GM19240 (cell line): Measurements from ENCODE around the gene ARRDC3.
A peak's percentile ranks its signal among the peaks of the same experiment; 100 is the strongest.
"Not testable (repeated sequence)": the region's sequence is repeated elsewhere in the genome, so short reads cannot be mapped to it uniquely, and the experiment has no call there.

ENCODE experiments used
- DNase-seq: peaks from one replicate; pipeline ENCODE4 v3.0.0; 2011; ENCODE audit warnings: low spot score; ENCODE audit not compliant: insufficient read length

ARRDC3 gene

DNA sequence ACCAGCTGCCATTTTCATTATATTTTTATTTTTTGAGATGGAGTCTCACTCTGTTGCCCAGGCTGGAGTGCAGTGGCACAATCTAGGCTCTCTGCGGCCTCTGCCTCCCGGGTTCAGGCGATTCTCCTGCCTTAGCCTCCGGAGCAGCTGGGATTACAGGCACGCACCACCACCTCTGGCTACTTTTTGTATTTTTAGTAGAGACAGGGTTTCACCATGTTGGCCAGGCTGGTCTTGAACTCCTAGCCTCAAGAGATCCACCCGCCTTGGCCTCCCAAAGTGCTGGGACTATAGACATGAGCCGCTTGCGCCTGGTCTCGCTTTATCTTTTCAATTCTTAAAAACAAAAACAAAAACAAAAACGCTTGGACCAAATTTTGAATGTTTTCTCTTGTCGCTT, 2.5 kb upstream of the ARRDC3 start:
- DNase-seq: not testable (repeated sequence)

DNA sequence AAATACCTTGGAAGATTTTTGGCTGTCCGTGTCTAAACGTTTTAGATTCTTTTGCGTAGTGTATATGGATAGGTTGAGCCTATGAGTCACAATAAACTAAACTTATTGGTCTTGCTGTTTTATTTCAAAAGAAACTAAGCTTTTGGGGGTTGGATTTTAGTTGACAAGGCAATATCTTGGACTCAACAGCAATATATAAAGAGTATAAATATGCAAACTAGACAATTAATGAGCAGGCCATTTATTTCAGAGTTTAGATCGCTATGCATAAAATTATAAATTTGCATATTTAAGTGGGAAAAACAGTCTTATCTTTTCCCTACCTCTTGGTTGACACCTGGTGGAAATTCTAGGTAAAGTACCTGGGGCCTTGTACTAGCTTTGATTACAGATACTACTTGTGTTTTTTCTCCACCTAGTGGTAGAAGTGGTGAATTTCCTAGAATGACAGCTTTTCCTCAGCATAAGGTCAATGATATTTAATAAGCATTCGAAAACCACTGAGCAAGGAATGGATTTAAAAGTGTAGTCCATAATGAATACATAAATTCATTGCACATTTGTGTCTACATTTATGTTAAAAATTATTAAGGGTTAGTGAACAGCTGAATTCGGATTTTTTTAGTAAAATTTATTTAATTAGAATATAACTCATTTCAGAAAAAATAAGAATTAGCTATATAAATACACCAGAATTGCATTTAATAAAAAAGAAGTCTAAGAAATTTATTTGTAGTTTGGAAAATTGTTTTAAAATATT, 1.7 kb upstream of the ARRDC3 start:
- no peak for DNase-seq

- DNase-seq: no peak
Measured at GRCh38 chr5:91383956-91384300, 811 bp upstream of the ARRDC3 start.

DNA sequence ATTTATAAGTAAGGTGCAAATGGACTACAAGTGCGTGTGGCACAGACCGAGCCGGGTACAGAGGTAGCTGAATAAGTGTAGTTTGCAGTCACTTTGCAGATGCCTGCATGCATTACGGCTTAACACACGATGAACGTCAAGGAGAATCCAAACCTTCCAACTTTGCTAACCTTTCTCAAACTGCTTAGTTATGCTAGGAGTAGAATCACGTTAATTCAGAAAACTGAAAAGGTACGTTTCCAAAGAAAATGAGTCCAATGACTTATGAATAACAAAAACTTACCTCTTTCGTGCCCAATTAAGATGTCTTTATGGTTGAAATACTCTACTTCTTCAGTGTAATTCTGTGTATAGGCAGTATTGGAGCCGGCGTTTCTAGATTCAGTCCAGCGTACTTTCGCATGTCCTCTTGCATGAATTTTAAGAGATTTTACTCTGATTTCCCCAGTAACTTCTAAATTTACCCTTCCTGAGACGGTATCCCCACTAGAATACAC, 539 bp downstream of the ARRDC3 start:
- no peak for DNase-seq

DNA sequence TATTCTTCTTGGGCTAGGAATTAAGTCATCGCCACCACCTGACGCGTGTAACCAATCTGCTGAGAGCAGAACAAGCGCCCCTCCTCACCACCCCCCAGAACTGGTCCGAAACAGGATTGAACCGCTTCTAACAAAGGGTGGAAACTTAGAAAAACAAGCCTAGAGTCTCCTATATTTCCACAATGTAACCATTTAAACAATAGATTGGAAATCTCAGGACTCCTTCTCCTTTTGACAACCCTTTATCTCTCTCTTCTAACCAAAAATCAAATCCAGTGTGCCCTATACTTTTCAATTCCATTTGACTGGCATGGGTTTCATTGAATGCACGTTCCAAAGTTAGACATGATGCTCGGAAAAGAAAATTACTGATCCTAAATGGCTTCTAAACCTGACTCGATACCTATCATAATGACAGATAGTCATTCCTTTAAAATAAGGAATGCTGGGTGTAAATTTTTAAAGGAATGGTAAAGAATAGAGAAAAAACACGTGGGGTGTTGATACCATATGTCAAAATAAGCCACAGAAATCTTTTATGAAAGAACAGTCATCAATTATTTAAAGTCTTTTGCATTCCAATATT, 1.2 kb downstream of the ARRDC3 start:
- no peak for DNase-seq

DNA sequence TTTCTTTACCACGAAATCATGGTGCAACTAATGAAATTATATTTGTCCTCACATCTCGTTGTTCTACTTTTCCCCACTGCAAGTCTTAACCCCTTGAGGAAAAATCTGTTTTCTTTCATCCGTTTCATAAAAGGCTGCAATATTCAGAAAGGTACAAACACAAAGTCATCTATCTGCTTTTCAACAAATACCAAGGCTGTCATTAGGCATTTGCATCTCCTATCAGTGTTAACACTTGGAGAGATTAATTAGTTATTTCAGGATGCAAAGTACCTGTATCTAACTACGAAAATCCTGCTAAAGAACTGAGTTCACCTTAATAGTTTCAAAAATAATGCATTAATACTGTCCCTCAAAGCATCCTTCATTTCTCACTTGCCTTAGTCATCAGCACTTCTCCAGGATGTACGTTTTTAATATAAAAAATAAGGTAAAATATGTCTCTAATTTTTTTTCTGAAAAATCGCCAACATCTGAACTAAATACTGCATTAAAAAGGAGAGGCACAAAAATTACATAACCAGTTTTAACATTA, 1.8 kb downstream of the ARRDC3 start:
- no peak for DNase-seq

- peak; percentile 50 for DNase-seq
Measured at GRCh38 chr5:91380491-91381238, 2.5 kb downstream of the ARRDC3 start.

DNA sequence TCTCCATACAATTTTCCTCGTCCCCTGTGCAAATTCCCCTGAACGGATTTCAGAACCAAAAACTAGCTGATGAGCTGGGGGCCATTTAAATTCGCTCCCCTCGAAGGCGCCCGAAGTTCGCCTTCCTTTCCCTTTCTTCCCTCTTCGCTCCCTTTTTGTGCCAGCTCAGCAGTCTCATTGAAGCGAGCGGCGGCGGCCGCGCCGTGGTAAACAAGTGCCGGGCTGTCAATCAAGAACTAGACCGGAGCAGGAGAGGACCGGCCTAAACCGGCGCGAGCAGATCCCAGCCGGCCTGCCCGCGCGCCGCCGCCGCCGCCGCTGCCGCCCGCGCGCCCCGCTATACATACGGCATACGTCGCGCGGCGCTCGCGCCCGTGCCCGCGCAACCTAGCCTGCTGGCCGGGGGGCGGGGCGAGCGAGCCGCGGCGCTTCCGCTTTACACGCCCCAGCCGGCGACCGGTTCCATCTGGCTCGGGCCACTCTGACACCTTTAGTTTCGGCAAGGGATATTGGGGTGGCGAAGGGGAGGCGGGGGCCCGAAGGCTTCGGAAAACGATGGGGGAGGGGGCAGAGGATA, 3.1 kb downstream of the ARRDC3 start:
- DNase-seq: peak; percentile 27

DNA sequence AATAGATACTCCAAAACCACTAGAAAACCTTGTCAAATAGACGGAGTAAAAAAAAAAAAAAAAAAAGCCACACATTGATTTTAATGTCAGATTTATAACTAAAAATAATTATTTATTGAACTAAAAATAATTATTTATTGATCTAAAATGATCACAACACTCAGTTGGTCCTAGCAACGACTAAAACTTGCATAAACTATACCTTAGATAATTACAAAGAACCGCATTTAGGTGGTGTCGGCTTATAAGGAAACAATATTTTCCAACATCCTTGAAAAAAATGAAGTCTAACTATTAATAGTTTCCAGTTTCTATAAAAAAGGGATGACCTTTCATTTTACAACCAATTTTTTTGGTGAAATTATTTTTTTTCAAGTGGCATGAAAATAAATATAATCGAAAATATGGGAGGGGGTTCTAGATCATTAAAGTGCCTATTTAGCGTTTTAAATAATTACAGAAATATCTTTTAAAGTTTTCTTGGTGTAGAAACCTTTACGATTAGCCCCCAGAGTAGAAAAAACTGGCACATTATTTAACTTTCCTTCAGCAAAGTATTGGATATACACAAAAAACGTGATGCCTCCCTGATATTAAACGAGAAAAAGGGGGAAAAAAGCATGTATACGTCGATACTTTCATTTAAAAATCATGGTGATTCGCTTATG, 3.7 kb downstream of the ARRDC3 start:
- DNase-seq: no peak

GRCh38 chr5:91378752-91379211, 4.3 kb downstream of the ARRDC3 start:
- no peak for DNase-seq

DNA sequence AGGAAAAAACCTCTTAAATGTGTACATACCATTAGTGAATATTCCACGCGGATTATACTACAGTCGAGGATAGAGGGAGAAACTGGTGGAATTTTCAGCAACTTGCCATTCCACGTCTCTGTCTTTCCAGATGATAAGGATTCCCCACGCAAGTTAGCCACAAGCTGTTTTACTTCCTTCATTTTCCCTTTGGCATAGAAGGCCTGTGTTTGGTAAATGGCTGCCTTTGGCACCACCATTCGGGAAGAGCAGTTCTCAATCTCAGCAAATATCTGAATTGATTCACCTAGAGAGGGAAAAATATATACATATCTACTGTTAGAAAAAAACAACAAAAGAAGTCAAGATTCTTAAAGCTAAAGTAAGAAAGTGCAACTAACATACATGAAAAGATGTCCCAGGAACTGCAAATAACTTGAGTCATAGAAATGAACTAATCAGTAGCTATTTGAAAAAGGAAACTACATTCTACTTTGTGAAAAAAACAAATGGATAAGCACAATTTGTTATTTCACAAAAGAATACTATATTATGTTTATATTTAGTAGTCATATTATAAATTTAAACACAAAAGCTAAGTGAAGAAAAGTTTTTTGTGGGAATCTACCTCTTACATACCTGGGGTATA, 8.1 kb downstream of the ARRDC3 start:
- no peak for DNase-seq

GRCh38 chr5:91373600-91373999, 9.5 kb downstream of the ARRDC3 start:
- no peak for DNase-seq

GRCh38 chr5:91373006-91373405, 10.1 kb downstream of the ARRDC3 start:
- DNase-seq: no peak

DNA sequence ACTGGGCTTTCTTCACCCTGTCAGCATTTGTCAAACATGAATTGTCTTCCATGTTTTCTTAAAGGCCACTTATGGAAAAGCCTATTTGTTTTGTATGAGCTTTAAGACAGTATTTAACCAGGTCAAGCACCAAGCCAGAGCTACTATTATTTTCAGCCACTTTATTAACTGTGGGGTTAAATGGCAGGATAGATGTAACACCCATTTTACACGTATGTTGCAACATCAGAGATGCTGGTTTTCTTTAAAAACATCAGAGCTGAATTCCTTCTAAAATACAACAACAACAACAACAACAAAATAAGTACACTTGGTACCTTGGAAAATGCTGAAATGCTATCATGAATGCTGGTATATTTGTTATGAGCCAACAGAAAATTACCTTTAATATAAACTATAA, 13.6 kb downstream of the ARRDC3 start:
- no peak for DNase-seq

DNA sequence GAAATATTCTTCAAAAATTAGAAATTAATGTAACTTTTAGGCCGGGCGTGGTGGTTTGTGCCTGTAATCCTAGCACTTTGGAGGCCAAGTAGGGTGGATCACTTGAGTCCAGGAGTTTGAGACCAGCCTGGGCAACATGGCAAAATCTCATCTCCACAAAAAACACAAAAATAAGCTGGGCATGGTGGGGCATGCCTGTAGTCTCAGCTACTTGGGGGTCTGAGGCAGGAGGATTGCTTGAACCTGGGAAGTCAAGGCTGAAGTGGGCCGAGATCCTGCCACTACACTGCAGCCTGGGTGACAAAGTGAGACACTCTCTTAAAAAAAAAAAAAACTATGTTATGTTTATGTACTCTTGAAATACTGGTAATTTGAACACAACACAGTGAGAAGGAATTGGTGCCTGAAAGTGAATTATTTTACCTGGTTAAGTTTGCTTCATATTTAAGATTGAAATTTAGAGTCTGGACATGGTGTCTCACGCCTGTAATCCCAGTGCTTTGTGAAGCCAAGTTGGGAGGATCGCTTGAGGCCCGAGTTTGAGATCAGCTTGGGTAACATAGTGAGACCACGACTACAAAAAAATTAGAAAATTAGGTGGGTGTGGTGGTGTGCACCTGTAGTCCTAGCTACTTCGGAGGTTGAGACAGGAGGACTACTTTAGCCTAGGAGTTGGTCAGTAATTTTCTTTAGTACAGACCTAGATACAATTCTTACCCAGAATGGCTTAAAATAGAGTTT, 15.0 kb downstream of the ARRDC3 start:
- no peak for DNase-seq

DNA sequence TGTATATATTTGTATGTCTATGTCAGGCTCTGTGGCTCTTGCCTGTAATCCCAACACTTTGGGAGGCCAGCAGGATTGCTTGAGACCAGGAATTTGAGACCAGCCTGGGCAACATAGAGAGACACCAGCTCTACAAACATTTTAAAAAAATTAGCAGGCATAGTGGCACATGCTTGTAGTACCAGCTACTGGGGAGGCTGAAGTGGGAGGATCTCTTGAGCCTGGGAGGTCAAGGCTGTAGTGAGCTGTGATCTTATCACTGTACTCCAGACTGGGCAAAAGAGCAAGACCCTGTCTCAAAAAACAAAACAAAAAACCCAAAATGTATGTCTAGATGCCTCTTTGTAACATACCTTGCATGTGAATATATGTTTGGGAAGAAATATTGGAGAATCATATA, 15.8 kb downstream of the ARRDC3 start:
- DNase-seq: no peak

DNA sequence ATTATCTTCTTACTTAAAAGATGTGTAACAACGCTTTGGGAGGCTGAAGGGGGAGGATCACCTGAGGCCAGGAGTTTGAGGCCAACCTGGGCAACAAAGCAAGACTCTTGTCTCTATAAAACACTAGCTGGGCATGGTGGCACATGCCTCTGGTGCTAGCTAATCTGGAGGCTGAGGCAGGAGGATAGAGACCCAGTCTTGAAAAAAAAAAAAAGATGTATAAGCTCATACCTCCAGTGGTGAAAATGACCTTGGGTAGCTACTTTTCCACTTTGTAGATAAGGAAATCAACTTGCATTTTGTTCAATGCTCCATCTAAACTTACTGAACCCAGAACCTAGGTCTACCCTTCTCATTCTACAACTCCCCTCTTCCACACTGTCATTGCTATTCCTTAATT, 16.6 kb downstream of the ARRDC3 start:
- no peak for DNase-seq

GRCh38 chr5:91365498-91365897, 17.6 kb downstream of the ARRDC3 start:
- DNase-seq: no peak

DNA sequence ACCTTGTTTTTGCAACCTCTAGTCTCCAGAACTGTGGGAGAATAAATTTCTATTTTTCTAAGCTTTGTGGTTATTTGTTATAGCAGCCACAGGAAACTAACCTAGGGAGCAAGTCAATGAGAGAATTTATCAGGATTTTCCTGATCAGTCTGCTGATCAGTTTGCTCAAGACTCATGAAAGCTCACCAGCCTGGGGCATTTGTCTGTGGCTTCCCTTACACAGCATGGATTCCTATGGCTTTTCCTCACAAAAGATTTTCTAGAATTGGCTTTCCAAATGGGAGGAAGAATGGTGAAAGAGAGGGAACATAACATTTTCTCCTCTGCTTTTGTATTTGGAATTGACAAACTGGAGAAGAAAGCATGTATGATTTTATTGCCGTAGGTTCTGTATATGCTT, 20.2 kb downstream of the ARRDC3 start:
- no peak for DNase-seq

DNA sequence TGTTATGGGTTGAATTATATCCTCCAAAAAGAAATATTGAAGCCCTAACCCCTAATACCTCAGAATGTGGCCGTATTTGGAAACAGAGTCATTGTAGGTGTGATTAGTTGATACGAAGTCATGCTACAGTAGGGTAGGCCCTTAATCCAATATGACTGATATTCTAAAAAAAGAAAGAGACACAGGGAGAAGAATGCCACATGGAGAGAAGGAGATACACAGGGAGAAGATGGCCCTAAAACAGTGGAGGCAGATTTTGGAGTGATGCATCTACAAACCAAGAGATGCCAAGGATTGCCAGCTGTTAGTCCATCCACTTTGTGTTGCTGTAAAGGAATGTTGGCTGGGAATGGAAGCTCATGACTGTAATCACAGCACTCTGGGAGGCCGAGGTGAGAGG, 21.3 kb downstream of the ARRDC3 start:
- no peak for DNase-seq
